IMR-90 (cell line): Measurements from ENCODE around the gene NOD1.

Source experiments
- BHLHE40 ChIP-seq: fragments of 150-350 bp; IDR thresholded peaks from 2 replicates; pipeline ENCODE4 v1.6.1; 2016; ENCODE audit warnings: mild to moderate bottlenecking, low read depth, low read length
- CEBPB ChIP-seq: IDR thresholded peaks from 2 replicates; pipeline ENCODE4 v1.6.1; 2012; ENCODE audit warnings: low read depth, low read length, improper control_type of control experiment
- CHD1 ChIP-seq: IDR thresholded peaks from 2 replicates; pipeline ENCODE4 v1.6.1; 2012; ENCODE audit warnings: low read depth, low read length, improper control_type of control experiment
- CTCF ChIP-seq: conservative IDR thresholded peaks from 2 replicates; pipeline ENCODE4 v1.5.1; 2012; ENCODE audit warnings: mild to moderate bottlenecking, low read depth, low read length, improper control_type of control experiment
- POLR2A ChIP-seq: IDR thresholded peaks from 2 replicates; pipeline ENCODE4 v1.6.1; 2012; ENCODE audit warnings: mild to moderate bottlenecking, low read depth, low read length
- RAD21 ChIP-seq: IDR thresholded peaks from 2 replicates; pipeline ENCODE4 v1.6.1; 2012; ENCODE audit warnings: low read length, improper control_type of control experiment
- RCOR1 ChIP-seq: IDR thresholded peaks from 2 replicates; pipeline ENCODE4 v1.6.1; 2012; ENCODE audit warnings: mild to moderate bottlenecking, low read length, improper control_type of control experiment; ENCODE audit not compliant: insufficient replicate concordance
- RFX5 ChIP-seq: IDR thresholded peaks from 2 replicates; pipeline ENCODE4 v1.8.0; 2012; ENCODE audit warnings: low read depth, mild to moderate bottlenecking, low read length, moderate library complexity
- SMC3 ChIP-seq: fragments of 150-350 bp; IDR thresholded peaks from 2 replicates; pipeline ENCODE4 v1.6.1; 2016; ENCODE audit warnings: low read depth, mild to moderate bottlenecking, antibody characterized with exemption, low read length, moderate library complexity
- USF2 ChIP-seq: fragments of 150-350 bp; IDR thresholded peaks from 2 replicates; pipeline ENCODE4 v1.6.1; 2017; ENCODE audit warnings: mild to moderate bottlenecking, antibody characterized with exemption, low read length, low read depth

- TF ChIP-seq CTCF (0 out of 2 replicates have a peak, but pooled peaks have one; percentile 1), RCOR1 (no peak), CHD1 (no peak), BHLHE40 (no peak), USF2 (no peak), RFX5 (no peak), CEBPB (no peak), SMC3 (no peak), POLR2A (no peak), RAD21 (no peak)
These were observed 55.7 kb downstream of the NOD1 start for GRCh38 chr7:30422922-30423321.
